Measurements from ENCODE around the gene AK1.
A peak's percentile ranks its signal among the peaks of the same experiment; 100 is the strongest.

The AK1 gene

GRCh38 chr9:127857278-127857677 is 20.2 kb downstream of the AK1 start:
- Histone ChIP-seq H3K36me3 (ENCODE audit: control insufficient read depth, insufficient read depth, low read length) (no peaks in the 10 kb centered on the region), H3K27me3 (ENCODE audit: insufficient read depth, low read length, poor library complexity) (no peaks in the 10 kb centered on the region), H3K27ac (ENCODE audit: low read depth, low read length) (no peak overlapping the region), H3K9ac (ENCODE audit: low read length) (no peak overlapping the region), H3K4ac (ENCODE audit: low read depth, low read length) (no peak overlapping the region), H4K8ac (ENCODE audit: low read depth, low read length) (no peak overlapping the region), H2BK5ac (ENCODE audit: low read length) (no peak overlapping the region), H3K4me3 (ENCODE audit: low read length) (no peak overlapping the region), H2AK5ac (ENCODE audit: low read length) (no peak overlapping the region), H2BK120ac (ENCODE audit: low read depth, low read length) (no peak overlapping the region), H2BK15ac (replicated peaks; ENCODE audit: low read depth) (no peak overlapping the region), H3K56ac (ENCODE audit: low read length) (no peak overlapping the region), H3K4me1 (ENCODE audit: control insufficient read depth, low read depth, low read length) (peaks cover 3% of the 10 kb centered on the region), H3K18ac (ENCODE audit: low read length) (no peak overlapping the region), H3K23ac (ENCODE audit: low read length) (no peak overlapping the region), H4K5ac (ENCODE audit: low read length) (no peak overlapping the region), H3K4me2 (ENCODE audit: low read length) (no peak overlapping the region), H3K79me2 (ENCODE audit: control insufficient read depth, insufficient read depth, low read length) (no peaks in the 10 kb centered on the region), H3K79me1 (ENCODE audit: low read length) (no peaks in the 10 kb centered on the region)
- WGBS (ENCODE audit: extremely low coverage, insufficient coverage, low lambda C conversion rate) = no CpG with 5 or more reads among the region's 4 CpGs
- no peak for DNase-seq

GRCh38 chr9:127856729-127857116 is 20.8 kb downstream of the AK1 start:
- no peak overlapping the region for H2BK120ac ChIP-seq (ENCODE audit: low read depth, low read length)
- H3K56ac ChIP-seq (ENCODE audit: low read length) = no peak overlapping the region
- DNase-seq = no peak
- no peak overlapping the region for H3K23ac ChIP-seq (ENCODE audit: low read length)
- H3K4me2 ChIP-seq (ENCODE audit: low read length) = no peak overlapping the region
- no peak overlapping the region for H3K4me3 ChIP-seq (ENCODE audit: low read length)
- no peaks in the 10 kb centered on the region for H3K27me3 ChIP-seq (ENCODE audit: insufficient read depth, low read length, poor library complexity)
- peaks cover 3% of the 10 kb centered on the region for H3K4me1 ChIP-seq (ENCODE audit: control insufficient read depth, low read depth, low read length)
- no peak overlapping the region for H3K18ac ChIP-seq (ENCODE audit: low read length)
- no peak overlapping the region for H4K8ac ChIP-seq (ENCODE audit: low read depth, low read length)
- no peak overlapping the region for H2AK5ac ChIP-seq (ENCODE audit: low read length)
- no peak overlapping the region for H3K4ac ChIP-seq (ENCODE audit: low read depth, low read length)
- WGBS (ENCODE audit: extremely low coverage, insufficient coverage, low lambda C conversion rate) = no CpG with 5 or more reads among the region's 8 CpGs
- H3K27ac ChIP-seq (ENCODE audit: low read depth, low read length) = no peak overlapping the region
- H3K79me2 ChIP-seq (ENCODE audit: control insufficient read depth, insufficient read depth, low read length) = no peaks in the 10 kb centered on the region
- H2BK5ac ChIP-seq (ENCODE audit: low read length) = no peak overlapping the region
- no peak overlapping the region for H2BK15ac ChIP-seq (replicated peaks; ENCODE audit: low read depth)
- H3K9ac ChIP-seq (ENCODE audit: low read length) = no peak overlapping the region
- no peaks in the 10 kb centered on the region for H3K36me3 ChIP-seq (ENCODE audit: control insufficient read depth, insufficient read depth, low read length)
- H3K79me1 ChIP-seq (ENCODE audit: low read length) = no peaks in the 10 kb centered on the region
- no peak overlapping the region for H4K5ac ChIP-seq (ENCODE audit: low read length)

GRCh38 chr9:127856094-127856728 is 21.3 kb downstream of the AK1 start:
- no peak overlapping the region for H3K23ac ChIP-seq (ENCODE audit: low read length)
- WGBS (ENCODE audit: extremely low coverage, insufficient coverage, low lambda C conversion rate) = no CpG with 5 or more reads among the region's 11 CpGs
- no peaks in the 10 kb centered on the region for H3K79me1 ChIP-seq (ENCODE audit: low read length)
- no peak overlapping the region for H3K27ac ChIP-seq (ENCODE audit: low read depth, low read length)
- H2BK15ac ChIP-seq (replicated peaks; ENCODE audit: low read depth) = no peak overlapping the region
- no peaks in the 10 kb centered on the region for H3K27me3 ChIP-seq (ENCODE audit: insufficient read depth, low read length, poor library complexity)
- DNase-seq = peak; percentile 51
- no peak overlapping the region for H3K18ac ChIP-seq (ENCODE audit: low read length)
- H3K79me2 ChIP-seq (ENCODE audit: control insufficient read depth, insufficient read depth, low read length) = no peaks in the 10 kb centered on the region
- H3K9ac ChIP-seq (ENCODE audit: low read length) = no peak overlapping the region
- peak overlapping the region; percentile 11 for H2AK5ac ChIP-seq (ENCODE audit: low read length)
- H3K4me2 ChIP-seq (ENCODE audit: low read length) = no peak overlapping the region
- H4K8ac ChIP-seq (ENCODE audit: low read depth, low read length) = no peak overlapping the region
- no peak overlapping the region for H3K4me3 ChIP-seq (ENCODE audit: low read length)
- no peak overlapping the region for H3K4ac ChIP-seq (ENCODE audit: low read depth, low read length)
- no peaks in the 10 kb centered on the region for H3K36me3 ChIP-seq (ENCODE audit: control insufficient read depth, insufficient read depth, low read length)
- H3K4me1 ChIP-seq (ENCODE audit: control insufficient read depth, low read depth, low read length) = peaks cover 3% of the 10 kb centered on the region
- peak overlapping the region; percentile 35 for H3K56ac ChIP-seq (ENCODE audit: low read length)
- H2BK120ac ChIP-seq (ENCODE audit: low read depth, low read length) = no peak overlapping the region
- no peak overlapping the region for H2BK5ac ChIP-seq (ENCODE audit: low read length)
- H4K5ac ChIP-seq (ENCODE audit: low read length) = no peak overlapping the region

GRCh38 chr9:127855522-127855921 is 22.0 kb downstream of the AK1 start:
- H3K4me1 ChIP-seq (ENCODE audit: control insufficient read depth, low read depth, low read length) = peaks cover 3% of the 10 kb centered on the region
- no peak overlapping the region for H3K23ac ChIP-seq (ENCODE audit: low read length)
- no peak for DNase-seq
- no peak overlapping the region for H4K8ac ChIP-seq (ENCODE audit: low read depth, low read length)
- H3K79me2 ChIP-seq (ENCODE audit: control insufficient read depth, insufficient read depth, low read length) = no peaks in the 10 kb centered on the region
- no peaks in the 10 kb centered on the region for H3K27me3 ChIP-seq (ENCODE audit: insufficient read depth, low read length, poor library complexity)
- H2AK5ac ChIP-seq (ENCODE audit: low read length) = no peak overlapping the region
- no peaks in the 10 kb centered on the region for H3K36me3 ChIP-seq (ENCODE audit: control insufficient read depth, insufficient read depth, low read length)
- no peak overlapping the region for H4K5ac ChIP-seq (ENCODE audit: low read length)
- no peak overlapping the region for H3K4me2 ChIP-seq (ENCODE audit: low read length)
- WGBS (ENCODE audit: extremely low coverage, insufficient coverage, low lambda C conversion rate) = no CpG with 5 or more reads among the region's 5 CpGs
- peak overlapping the region; percentile 54 for H2BK5ac ChIP-seq (ENCODE audit: low read length)
- no peak overlapping the region for H3K56ac ChIP-seq (ENCODE audit: low read length)
- no peak overlapping the region for H3K18ac ChIP-seq (ENCODE audit: low read length)
- H3K79me1 ChIP-seq (ENCODE audit: low read length) = no peaks in the 10 kb centered on the region
- no peak overlapping the region for H3K4ac ChIP-seq (ENCODE audit: low read depth, low read length)
- no peak overlapping the region for H2BK15ac ChIP-seq (replicated peaks; ENCODE audit: low read depth)
- no peak overlapping the region for H2BK120ac ChIP-seq (ENCODE audit: low read depth, low read length)
- no peak overlapping the region for H3K9ac ChIP-seq (ENCODE audit: low read length)
- H3K27ac ChIP-seq (ENCODE audit: low read depth, low read length) = no peak overlapping the region
- no peak overlapping the region for H3K4me3 ChIP-seq (ENCODE audit: low read length)

GRCh38 chr9:127854960-127855359 is 22.5 kb downstream of the AK1 start:
- H3K79me2 ChIP-seq (ENCODE audit: control insufficient read depth, insufficient read depth, low read length) = no peaks in the 10 kb centered on the region
- no peak overlapping the region for H4K5ac ChIP-seq (ENCODE audit: low read length)
- H3K4me3 ChIP-seq (ENCODE audit: low read length) = no peak overlapping the region
- no peaks in the 10 kb centered on the region for H3K36me3 ChIP-seq (ENCODE audit: control insufficient read depth, insufficient read depth, low read length)
- H3K27ac ChIP-seq (ENCODE audit: low read depth, low read length) = no peak overlapping the region
- WGBS (ENCODE audit: extremely low coverage, insufficient coverage, low lambda C conversion rate) = no CpG with 5 or more reads among the region's 11 CpGs
- no peak overlapping the region for H3K56ac ChIP-seq (ENCODE audit: low read length)
- no peak overlapping the region for H2BK5ac ChIP-seq (ENCODE audit: low read length)
- DNase-seq = no peak
- no peak overlapping the region for H2AK5ac ChIP-seq (ENCODE audit: low read length)
- no peak overlapping the region for H3K23ac ChIP-seq (ENCODE audit: low read length)
- H2BK120ac ChIP-seq (ENCODE audit: low read depth, low read length) = no peak overlapping the region
- H3K4me2 ChIP-seq (ENCODE audit: low read length) = no peak overlapping the region
- peaks cover 3% of the 10 kb centered on the region for H3K4me1 ChIP-seq (ENCODE audit: control insufficient read depth, low read depth, low read length)
- H3K9ac ChIP-seq (ENCODE audit: low read length) = no peak overlapping the region
- H4K8ac ChIP-seq (ENCODE audit: low read depth, low read length) = no peak overlapping the region
- H3K79me1 ChIP-seq (ENCODE audit: low read length) = no peaks in the 10 kb centered on the region
- no peak overlapping the region for H3K4ac ChIP-seq (ENCODE audit: low read depth, low read length)
- no peak overlapping the region for H2BK15ac ChIP-seq (replicated peaks; ENCODE audit: low read depth)
- peak overlapping the region; percentile 29 for H3K18ac ChIP-seq (ENCODE audit: low read length)
- H3K27me3 ChIP-seq (ENCODE audit: insufficient read depth, low read length, poor library complexity) = no peaks in the 10 kb centered on the region

- Histone ChIP-seq H3K27me3 (ENCODE audit: insufficient read depth, low read length, poor library complexity) (no peaks in the 10 kb centered on the region), H3K56ac (ENCODE audit: low read length) (peak within 1 kb of the TSS; percentile 75), H4K8ac (ENCODE audit: low read depth, low read length) (no peak within 1 kb of the TSS), H3K23ac (ENCODE audit: low read length) (no peak within 1 kb of the TSS), H3K4me2 (ENCODE audit: low read length) (no peak within 1 kb of the TSS), H3K27ac (ENCODE audit: low read depth, low read length) (peak within 1 kb of the TSS; percentile 20), H3K36me3 (ENCODE audit: control insufficient read depth, insufficient read depth, low read length) (no peaks in the 10 kb centered on the region), H2BK5ac (ENCODE audit: low read length) (peak within 1 kb of the TSS; percentile 5), H2AK5ac (ENCODE audit: low read length) (peak within 1 kb of the TSS; percentile 25), H3K4ac (ENCODE audit: low read depth, low read length) (no peak within 1 kb of the TSS), H3K4me1 (ENCODE audit: control insufficient read depth, low read depth, low read length) (peaks cover 3% of the 10 kb centered on the region), H3K79me2 (ENCODE audit: control insufficient read depth, insufficient read depth, low read length) (no peaks in the 10 kb centered on the region), H4K5ac (ENCODE audit: low read length) (no peak within 1 kb of the TSS), H3K9ac (ENCODE audit: low read length) (peak within 1 kb of the TSS; percentile 55), H2BK120ac (ENCODE audit: low read depth, low read length) (no peak within 1 kb of the TSS), H3K79me1 (ENCODE audit: low read length) (no peaks in the 10 kb centered on the region), H3K18ac (ENCODE audit: low read length) (peak within 1 kb of the TSS; percentile 29), H3K4me3 (ENCODE audit: low read length) (no peak within 1 kb of the TSS), H2BK15ac (replicated peaks; ENCODE audit: low read depth) (no peak within 1 kb of the TSS)
- no CpG with 5 or more reads among the region's 37 CpGs for WGBS (ENCODE audit: extremely low coverage, insufficient coverage, low lambda C conversion rate)
- peak; percentile 71 for DNase-seq
Measured at GRCh38 chr9:127854184-127854806, 23.2 kb downstream of the AK1 start, which contains the start of gene ENG. ENG (minus strand) TSS chr9:127854658; CDS start chr9:127854355, 303 bp downstream.
